CD4-positive, alpha-beta memory T cell (primary cell): ENCODE measurements around the gene CFAP100. TPM values are rescaled to one million over a fixed set of nuclear protein-coding genes. Genes with fewer than 3 reads are reported as not detected.

Experiments
- CTCF ChIA-PET: fragments of 350-600 bp; sonication (Branson Sonifier 250); formaldehyde crosslinking; loops from one replicate; lab custom pipeline; 2021; ENCODE audit warnings: inconsistent platforms; ENCODE audit not compliant: partially characterized antibody; lab: Charles Lee
- POLR2A ChIA-PET: fragments of 350-600 bp; sonication (Branson Sonifier 250); formaldehyde crosslinking; loops from one replicate; lab custom pipeline; 2021; ENCODE audit not compliant: partially characterized antibody; lab: Charles Lee
- DNase-seq, 5 donors: peaks; one replicate each; pipeline versions ENCODE4 v3.0.0 to v3.0.0-alpha.2; 2020 to 2022; ENCODE audit warnings: mixed read lengths in 1 of 5
- H3K27ac ChIP-seq: one replicate; pipeline ENCODE4 v1.7.0; 2013; ENCODE audit warnings: low read depth, low read length
- H3K27me3 ChIP-seq: 2 replicates; pipeline ENCODE4 v1.7.0; 2013; ENCODE audit warnings: mild to moderate bottlenecking, low read length, moderate library complexity; ENCODE audit not compliant: insufficient read depth
- H3K36me3 ChIP-seq: 2 replicates; pipeline ENCODE4 v1.7.0; 2013; ENCODE audit warnings: mild to moderate bottlenecking, low read length, moderate library complexity; ENCODE audit not compliant: insufficient read depth
- H3K4me1 ChIP-seq: 2 replicates; pipeline ENCODE4 v1.7.0; 2013; ENCODE audit warnings: mild to moderate bottlenecking, low read length, moderate library complexity; ENCODE audit not compliant: insufficient read depth
- H3K4me3 ChIP-seq, 2 donors: one replicate each; pipeline ENCODE4 v1.7.0; 2013; ENCODE audit warnings: low read length in 2 of 2, mild to moderate bottlenecking in 1 of 2
- H3K9me3 ChIP-seq, 2 donors: one replicate each; pipeline ENCODE4 v1.7.0; 2013; ENCODE audit warnings: low read length in 2 of 2, control low read depth in 1 of 2; ENCODE audit not compliant: control insufficient read depth in 1 of 2
- H3K27ac Mint-ChIP-seq, 7 donors: one replicate each; pipeline ENCODE4 v1.8.0; 2020 to 2021; ENCODE audit warnings: mixed read lengths in 7 of 7, mild to moderate bottlenecking in 6 of 7, inconsistent platforms in 3 of 7, moderate library complexity in 3 of 7
- H3K27me3 Mint-ChIP-seq, 2 donors: one replicate each; pipeline ENCODE4 v1.8.0; 2020 to 2021; ENCODE audit warnings: mixed read lengths in 2 of 2
- H3K36me3 Mint-ChIP-seq, 2 donors: one replicate each; pipeline ENCODE4 v1.8.0; 2020 to 2021; ENCODE audit warnings: mixed read lengths in 2 of 2, inconsistent platforms in 1 of 2, mild to moderate bottlenecking in 1 of 2
- H3K4me1 Mint-ChIP-seq, 4 donors: one replicate each; pipeline ENCODE4 v1.8.0; 2020 to 2021; ENCODE audit warnings: mixed read lengths in 4 of 4, mild to moderate bottlenecking in 1 of 4
- H3K4me3 Mint-ChIP-seq, 8 donors: one replicate each; pipeline ENCODE4 v1.8.0; 2020 to 2021; ENCODE audit warnings: mixed read lengths in 8 of 8, mild to moderate bottlenecking in 7 of 8, moderate library complexity in 6 of 8, inconsistent platforms in 3 of 8
- H3K9me3 Mint-ChIP-seq, 8 donors: one replicate each; pipeline ENCODE4 v1.8.0; 2020 to 2021; ENCODE audit warnings: mixed read lengths in 8 of 8, mild to moderate bottlenecking in 5 of 8, inconsistent platforms in 3 of 8, moderate library complexity in 1 of 8
- intact Hi-C: fragments of 100-400 bp; cut with micrococcal nuclease; formaldehyde crosslinking; loops from one replicate; pipeline ENCODE4 v1.15.1; 2023
- polyA plus RNA-seq, 2 donors: library from polyadenylated mRNA; unstranded; fragments of 300-500 nt; fragmentation: Illumina TruSeq; gene quantifications; one replicate each; pipeline ENCODE4 v1.2.3, GENCODE V29; 2021
- total RNA-seq, 2 experiments: library from RNA; stranded (reverse); gene quantifications; one replicate each; pipeline ENCODE4 v1.2.3, GENCODE V29; 2021

The CFAP100 gene
- total and polyA plus RNA-seq, 4 experiments from 2014 or later, result not detected

GRCh38 chr3:126394977-126395321, 240 bp downstream of the CFAP100 start:
- ChIA-PET CTCF (no interaction called here), POLR2A (no interaction called here)
- Mint-ChIP-seq H3K27me3 (peaks cover 44% of the 10 kb centered on the region in 2 donors), H3K4me3 (no peak overlapping the region), H3K27ac (no peak overlapping the region), H3K4me1 (peaks cover 0 to 2% (median 0%) of the 10 kb centered on the region in 4 donors), H3K36me3 (no peaks in the 10 kb centered on the region), H3K9me3 (no peaks in the 10 kb centered on the region)
- no peak overlapping the region for H3K27ac ChIP-seq
- H3K4me1 ChIP-seq, result no peaks in the 10 kb centered on the region
- no peaks in the 10 kb centered on the region for H3K27me3 ChIP-seq
- no peak for DNase-seq
- no peaks in the 10 kb centered on the region for H3K36me3 ChIP-seq
- intact Hi-C loops, result no loop called here
- no peak overlapping the region for H3K4me3 ChIP-seq
- no peaks in the 10 kb centered on the region for H3K9me3 ChIP-seq

GRCh38 chr3:126395846-126396513, 1.3 kb downstream of the CFAP100 start:
- no peaks in the 10 kb centered on the region for H3K36me3 Mint-ChIP-seq
- no peaks in the 10 kb centered on the region for H3K36me3 ChIP-seq
- H3K9me3 Mint-ChIP-seq, result no peaks in the 10 kb centered on the region
- no peak overlapping the region for H3K27ac Mint-ChIP-seq
- no peaks in the 10 kb centered on the region for H3K9me3 ChIP-seq
- ChIA-PET CTCF (interaction anchor here (1.8 kb wide), 1 partner anchor 11 kb away, joined by 3 read pairs; no protein-coding TSS in a partner anchor), POLR2A (no interaction called here)
- H3K27me3 ChIP-seq, result no peaks in the 10 kb centered on the region
- no peaks in the 10 kb centered on the region for H3K4me1 Mint-ChIP-seq
- DNase-seq, result no peak
- H3K4me1 ChIP-seq, result no peaks in the 10 kb centered on the region
- no peak overlapping the region for H3K4me3 Mint-ChIP-seq
- H3K27me3 Mint-ChIP-seq, result peaks cover 38% of the 10 kb centered on the region in 2 donors
- no peak overlapping the region for H3K27ac ChIP-seq
- H3K4me3 ChIP-seq, result no peak overlapping the region
- intact Hi-C loops, result no loop called here

DNA sequence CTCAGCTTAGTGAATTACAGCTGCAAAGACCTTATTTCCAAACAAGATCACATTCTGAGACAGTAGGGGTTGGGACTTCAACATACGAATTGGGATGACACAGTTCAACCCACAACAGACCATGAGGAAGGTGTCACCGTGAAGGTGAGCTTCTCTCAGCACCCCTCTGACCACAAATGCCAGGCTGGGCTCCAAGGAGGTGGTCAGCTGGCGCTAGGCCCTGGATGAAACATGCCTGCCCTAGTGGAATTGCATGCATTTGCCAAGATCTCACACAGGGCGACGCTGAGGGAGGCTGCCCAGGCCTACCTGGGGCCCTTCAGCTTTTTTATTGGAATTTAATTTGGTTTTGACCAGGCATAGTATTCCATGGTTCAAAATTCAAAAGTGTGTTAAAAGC, 1.8 kb downstream of the CFAP100 start:
- Mint-ChIP-seq H3K36me3 (no peaks in the 10 kb centered on the region), H3K4me1 (no peaks in the 10 kb centered on the region), H3K4me3 (no peak overlapping the region), H3K27me3 (peaks cover 35% of the 10 kb centered on the region in 2 donors), H3K27ac (no peak overlapping the region), H3K9me3 (no peaks in the 10 kb centered on the region)
- no peak for DNase-seq
- Histone ChIP-seq H3K27ac (no peak overlapping the region), H3K36me3 (no peaks in the 10 kb centered on the region), H3K4me3 (no peak overlapping the region), H3K4me1 (no peaks in the 10 kb centered on the region), H3K9me3 (no peaks in the 10 kb centered on the region), H3K27me3 (no peaks in the 10 kb centered on the region)
- CTCF ChIA-PET, result interaction anchor here (1.8 kb wide), 1 partner anchor 10 kb away, joined by 3 read pairs; no protein-coding TSS in a partner anchor
- POLR2A ChIA-PET, result no interaction called here
- intact Hi-C loops, result no loop called here

DNA sequence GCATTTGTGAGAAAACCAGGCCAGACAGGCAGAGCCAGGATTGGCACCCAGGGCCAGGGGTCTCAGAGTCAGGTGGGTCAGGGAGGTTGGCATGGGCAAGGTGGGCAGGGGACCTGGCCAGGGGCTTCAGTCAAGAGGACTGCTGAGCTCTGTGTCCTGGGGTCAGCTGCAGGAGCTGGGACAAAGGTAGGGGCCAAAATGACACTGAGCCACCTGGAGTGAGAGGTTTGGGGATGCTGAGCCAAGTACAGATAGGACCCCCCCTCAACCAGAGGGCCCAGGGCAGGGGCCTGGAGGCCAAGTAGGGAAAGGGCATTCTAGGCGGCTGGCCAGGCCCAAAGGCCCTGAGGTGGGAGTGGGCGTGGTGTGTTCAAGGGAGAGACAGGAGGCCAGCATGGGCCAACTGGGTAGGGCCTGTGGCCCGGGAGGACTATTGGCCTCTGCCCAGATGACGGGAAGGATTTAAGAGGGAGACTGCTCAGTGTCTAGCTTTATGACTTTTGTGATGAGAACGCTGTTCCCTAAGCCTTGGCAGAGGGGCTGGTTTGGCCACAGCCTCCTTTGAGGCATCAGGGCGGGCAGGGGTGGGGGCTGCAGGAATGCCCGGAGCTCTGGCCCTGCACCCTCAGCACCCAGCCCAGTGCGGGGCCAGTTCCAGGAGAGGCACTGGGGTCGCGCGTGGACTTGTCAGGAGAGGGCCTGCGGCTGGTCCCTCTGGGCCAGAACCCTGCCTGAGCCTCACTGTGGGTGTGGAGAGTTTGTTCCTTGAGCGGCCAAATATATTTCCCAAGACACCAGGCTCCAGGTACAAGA, 3.1 kb downstream of the CFAP100 start:
- Histone ChIP-seq H3K27me3 (no peaks in the 10 kb centered on the region), H3K4me3 (no peak overlapping the region), H3K27ac (no peak overlapping the region), H3K4me1 (no peaks in the 10 kb centered on the region), H3K36me3 (no peaks in the 10 kb centered on the region), H3K9me3 (no peaks in the 10 kb centered on the region)
- intact Hi-C loops, result no loop called here
- DNase-seq, result no peak
- CTCF ChIA-PET, result no interaction called here
- Mint-ChIP-seq H3K36me3 (no peaks in the 10 kb centered on the region), H3K9me3 (no peaks in the 10 kb centered on the region), H3K27me3 (peaks cover 25 to 35% of the 10 kb centered on the region in 2 donors), H3K4me1 (no peaks in the 10 kb centered on the region), H3K4me3 (no peak overlapping the region), H3K27ac (no peak overlapping the region)
- POLR2A ChIA-PET, result no interaction called here

DNA sequence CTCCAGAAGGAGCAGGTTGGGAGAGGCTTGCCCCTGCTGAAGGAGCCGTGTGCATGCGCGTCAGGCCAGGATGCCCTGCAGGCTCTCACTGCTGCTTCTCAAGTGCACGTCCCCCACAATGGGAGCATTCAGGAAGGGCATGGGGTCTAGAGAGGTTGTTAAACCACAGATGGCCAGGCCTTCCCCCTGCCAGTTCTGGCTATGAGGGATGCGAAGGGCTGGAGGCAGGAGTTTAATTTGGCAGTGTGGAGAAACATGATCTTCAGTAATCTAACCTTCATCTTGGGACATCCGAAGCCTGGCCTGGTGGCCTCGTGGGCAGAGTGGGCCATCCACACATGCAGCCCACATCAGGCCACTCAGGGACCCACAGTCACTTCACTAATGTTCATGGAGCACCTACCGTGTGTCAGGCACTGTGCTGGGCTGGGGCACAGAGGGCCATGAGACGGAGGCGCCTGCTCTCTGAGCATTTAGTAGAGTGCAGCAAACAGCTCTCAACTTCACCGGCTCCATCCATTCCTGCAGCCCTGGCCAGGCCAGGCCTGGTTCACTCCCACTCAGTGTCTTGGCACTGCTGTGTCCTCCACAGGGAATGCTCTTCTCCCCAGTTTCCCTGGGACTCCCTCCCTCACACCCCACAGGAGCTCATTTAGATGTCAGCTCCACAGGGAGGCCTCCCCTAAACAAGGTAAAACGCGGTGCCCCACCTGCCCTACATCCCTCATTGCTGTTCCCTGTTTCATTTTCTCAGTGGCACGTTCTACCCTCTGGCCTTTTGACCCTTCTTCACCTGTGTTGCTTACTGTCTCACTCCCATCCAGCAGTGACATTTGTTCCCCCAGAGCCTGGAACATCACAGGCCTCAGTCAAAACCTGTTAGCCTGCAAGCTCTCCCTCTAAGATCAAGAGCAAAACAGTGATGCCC, 4.0 kb downstream of the CFAP100 start:
- no peaks in the 10 kb centered on the region for H3K9me3 Mint-ChIP-seq
- no peaks in the 10 kb centered on the region for H3K36me3 Mint-ChIP-seq
- intact Hi-C loops, result no loop called here
- H3K36me3 ChIP-seq, result no peaks in the 10 kb centered on the region
- POLR2A ChIA-PET, result no interaction called here
- H3K27me3 Mint-ChIP-seq, result peaks cover 19 to 27% of the 10 kb centered on the region in 2 donors
- no peaks in the 10 kb centered on the region for H3K27me3 ChIP-seq
- no peaks in the 10 kb centered on the region for H3K4me1 Mint-ChIP-seq
- no peak overlapping the region for H3K27ac ChIP-seq
- no peak overlapping the region for H3K4me3 Mint-ChIP-seq
- CTCF ChIA-PET, result no interaction called here
- H3K9me3 ChIP-seq, result no peaks in the 10 kb centered on the region
- H3K27ac Mint-ChIP-seq, result no peak overlapping the region
- H3K4me1 ChIP-seq, result no peaks in the 10 kb centered on the region
- H3K4me3 ChIP-seq, result no peak overlapping the region
- no peak for DNase-seq

GRCh38 chr3:126399351-126399735, 4.6 kb downstream of the CFAP100 start:
- POLR2A ChIA-PET, result no interaction called here
- Mint-ChIP-seq H3K4me3 (no peak overlapping the region), H3K27ac (no peak overlapping the region), H3K27me3 (peaks cover 12 to 24% of the 10 kb centered on the region in 2 donors), H3K4me1 (no peaks in the 10 kb centered on the region), H3K9me3 (no peaks in the 10 kb centered on the region), H3K36me3 (no peaks in the 10 kb centered on the region)
- Histone ChIP-seq H3K27ac (no peak overlapping the region), H3K4me3 (no peak overlapping the region), H3K9me3 (no peaks in the 10 kb centered on the region), H3K4me1 (no peaks in the 10 kb centered on the region), H3K27me3 (no peaks in the 10 kb centered on the region), H3K36me3 (no peaks in the 10 kb centered on the region)
- no peak for DNase-seq
- intact Hi-C loops, result no loop called here
- CTCF ChIA-PET, result no interaction called here

DNA sequence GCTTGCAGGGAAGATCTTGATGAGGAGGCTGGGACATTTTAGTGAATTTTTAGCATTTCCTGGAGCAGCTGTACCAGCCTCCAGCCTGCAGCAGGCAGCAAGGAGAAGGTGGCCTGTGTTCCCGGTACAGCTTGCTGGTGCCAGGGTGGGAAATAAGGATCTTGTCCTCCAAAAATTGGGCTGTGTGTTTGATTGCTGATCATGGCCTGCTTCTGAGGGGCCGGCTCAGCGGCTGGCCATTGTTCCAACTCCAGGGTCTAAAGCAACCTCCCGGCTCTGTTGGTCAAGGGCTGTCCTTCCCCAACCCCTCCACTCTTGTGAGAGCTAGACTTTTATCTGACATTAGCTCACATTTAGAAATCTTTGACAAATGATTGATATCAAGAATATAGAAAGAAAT, 5.0 kb downstream of the CFAP100 start:
- H3K4me1 Mint-ChIP-seq, result no peaks in the 10 kb centered on the region
- no peaks in the 10 kb centered on the region for H3K4me1 ChIP-seq
- H3K27me3 Mint-ChIP-seq, result peaks cover 11 to 24% of the 10 kb centered on the region in 2 donors
- no peaks in the 10 kb centered on the region for H3K9me3 ChIP-seq
- H3K27ac Mint-ChIP-seq, result no peak overlapping the region
- DNase-seq, result no peak
- H3K36me3 Mint-ChIP-seq, result no peaks in the 10 kb centered on the region
- no peak overlapping the region for H3K4me3 Mint-ChIP-seq
- ChIA-PET POLR2A (no interaction called here), CTCF (no interaction called here)
- intact Hi-C loops, result no loop called here
- no peaks in the 10 kb centered on the region for H3K36me3 ChIP-seq
- no peak overlapping the region for H3K27ac ChIP-seq
- no peak overlapping the region for H3K4me3 ChIP-seq
- H3K9me3 Mint-ChIP-seq, result no peaks in the 10 kb centered on the region
- H3K27me3 ChIP-seq, result no peaks in the 10 kb centered on the region
